NK-92 (cell line): Measurements from ENCODE around the gene KLF3.
A peak's percentile ranks its signal among the peaks of the same experiment; 100 is the strongest.
"Not testable (repeated sequence)": the region's sequence is repeated elsewhere in the genome, so short reads cannot be mapped to it uniquely, and the experiment has no call there.

Experiments used
- DNase-seq: peaks from one replicate; lab custom pipeline; 2025; ENCODE audit not compliant: unreplicated experiment; lab: John Stamatoyannopoulos, UW

KLF3 gene

DNA sequence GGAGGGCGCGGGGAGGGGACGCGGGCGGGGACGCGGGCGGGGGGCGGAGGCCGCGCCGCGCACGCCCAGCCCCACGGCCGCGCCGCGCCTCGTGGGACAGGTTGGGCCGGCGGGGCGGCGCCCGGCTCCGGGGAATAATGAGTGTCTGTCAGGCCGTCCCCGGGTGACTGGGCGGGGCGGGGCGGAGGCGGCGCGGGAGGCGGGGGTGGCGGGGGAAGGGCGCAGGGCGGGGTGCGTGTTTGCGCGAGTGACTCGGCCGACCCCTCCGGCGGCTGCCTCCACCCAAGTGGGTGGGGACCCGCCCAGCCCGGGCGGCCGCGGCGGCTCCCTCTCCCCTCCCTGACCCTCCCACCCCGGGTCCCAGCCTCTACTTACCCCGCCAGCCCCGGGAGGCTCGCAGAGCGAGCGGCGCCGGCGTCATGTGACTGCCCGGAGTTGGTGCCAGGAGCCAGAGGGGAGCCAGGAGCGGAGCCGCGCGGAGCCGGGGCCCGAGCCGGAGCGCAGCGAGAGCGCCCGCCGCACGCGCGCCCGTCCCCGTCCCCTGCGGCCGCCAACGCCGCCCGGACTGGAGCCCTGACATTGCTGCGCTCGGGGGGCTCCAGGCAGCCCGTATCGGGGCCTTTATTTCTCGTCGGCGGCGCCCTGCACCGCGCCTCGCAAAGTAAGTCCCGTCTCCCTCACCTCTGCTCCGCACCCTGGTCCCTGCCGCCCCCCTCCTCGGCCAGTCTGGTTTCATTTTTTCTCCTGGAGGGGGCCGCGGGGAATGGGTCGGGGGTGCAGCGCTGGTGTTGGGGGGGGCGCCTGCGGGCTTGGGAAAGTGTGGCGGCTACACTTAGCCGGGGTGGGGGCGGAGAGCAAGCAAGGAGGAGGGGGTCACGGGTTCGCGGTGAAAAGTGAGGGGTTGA, at the start of gene KLF3:
KLF3 (plus strand) TSS at position 399 of the 905 bp plus-strand sequence. CDS start 16,427 bp downstream, outside the sequence.
- peak; percentile 70 for DNase-seq

DNA sequence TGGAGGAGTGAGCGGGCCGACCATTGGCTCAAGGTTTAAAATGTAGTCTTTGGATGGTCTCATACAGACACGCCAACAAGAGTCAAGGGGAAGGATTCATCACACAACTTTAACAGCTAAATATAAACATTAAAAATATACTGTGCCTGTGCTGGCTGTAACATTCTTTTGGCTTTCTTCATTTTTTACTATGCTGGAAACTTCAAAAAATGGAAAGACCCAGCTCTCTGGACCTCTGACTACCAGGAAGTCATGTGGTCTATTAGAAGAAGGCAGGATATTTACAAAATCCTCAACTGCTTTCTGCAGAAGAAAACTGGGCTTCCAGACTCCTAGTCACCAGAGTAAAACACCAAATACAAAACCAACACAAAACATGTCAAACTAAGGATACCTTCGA, 49.8 kb upstream of the KLF3 start:
- no peak for DNase-seq

GRCh38 chr4:38615847-38616246, 48.2 kb upstream of the KLF3 start:
- no peak for DNase-seq

DNA sequence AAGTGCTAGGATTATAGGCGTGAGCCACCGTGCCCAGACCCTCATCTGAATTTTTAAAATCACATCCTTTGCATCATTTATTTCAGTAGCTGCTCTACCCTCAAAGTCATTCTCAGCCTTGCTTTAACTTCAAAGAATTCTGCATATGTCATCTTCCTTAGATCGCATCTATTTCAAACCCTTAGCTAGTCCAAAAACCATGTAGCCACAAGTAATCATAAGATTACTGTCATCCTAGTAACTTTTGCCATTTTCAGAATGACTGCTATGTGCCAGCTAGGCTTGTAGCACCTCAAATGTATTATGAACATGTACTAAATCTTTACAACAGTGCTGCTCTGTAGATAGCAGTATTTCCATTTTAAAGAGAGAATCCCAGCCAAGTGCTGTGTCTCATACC, 45.5 kb upstream of the KLF3 start:
- DNase-seq: no peak

- no peak for DNase-seq
Measured at GRCh38 chr4:38619316-38619715, 44.7 kb upstream of the KLF3 start.

GRCh38 chr4:38620065-38620464, 43.9 kb upstream of the KLF3 start:
- DNase-seq: no peak

DNA sequence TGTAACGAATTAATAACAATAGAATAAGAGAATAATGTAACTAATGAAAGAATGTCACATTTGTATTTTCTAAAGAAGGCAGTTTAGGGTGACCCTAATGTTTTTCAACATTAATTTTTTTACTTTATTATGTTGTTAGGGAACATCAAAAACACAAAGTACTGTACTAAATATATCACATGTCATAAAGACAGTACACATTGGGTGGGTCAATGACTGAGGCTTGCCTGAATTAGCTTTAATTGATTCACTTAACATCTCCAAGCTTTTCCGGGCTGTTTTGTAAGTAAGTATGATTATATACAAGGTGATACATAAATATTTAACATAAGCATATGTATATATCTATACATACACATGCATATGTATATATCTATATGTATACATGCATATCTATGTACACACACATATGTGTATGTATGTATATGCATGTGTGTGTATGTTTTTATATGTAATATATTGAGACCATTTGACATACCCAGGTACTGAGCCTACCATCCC, 43.4 kb upstream of the KLF3 start:
- DNase-seq: no peak

- DNase-seq: no peak
Measured at GRCh38 chr4:38621028-38621684, 42.8 kb upstream of the KLF3 start.

DNA sequence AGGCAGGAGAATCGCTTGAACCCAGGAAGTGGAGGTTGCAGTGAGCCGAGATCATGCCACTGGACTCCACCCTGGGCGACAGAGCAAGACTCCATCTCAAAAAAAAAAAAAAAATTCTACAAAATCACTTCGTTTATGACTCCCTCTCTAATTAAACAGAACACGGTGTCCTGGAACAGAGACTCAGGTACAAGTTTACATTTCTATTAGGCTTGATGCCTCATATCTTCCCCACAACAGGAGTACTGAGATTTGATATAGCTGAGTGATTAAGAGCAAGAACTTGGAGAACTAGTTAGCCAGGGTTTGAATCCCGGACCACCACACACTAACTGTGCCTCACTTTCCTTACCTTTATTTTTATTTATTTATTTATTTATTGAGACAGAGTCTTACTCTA, 42.2 kb upstream of the KLF3 start:
- no peak for DNase-seq

DNA sequence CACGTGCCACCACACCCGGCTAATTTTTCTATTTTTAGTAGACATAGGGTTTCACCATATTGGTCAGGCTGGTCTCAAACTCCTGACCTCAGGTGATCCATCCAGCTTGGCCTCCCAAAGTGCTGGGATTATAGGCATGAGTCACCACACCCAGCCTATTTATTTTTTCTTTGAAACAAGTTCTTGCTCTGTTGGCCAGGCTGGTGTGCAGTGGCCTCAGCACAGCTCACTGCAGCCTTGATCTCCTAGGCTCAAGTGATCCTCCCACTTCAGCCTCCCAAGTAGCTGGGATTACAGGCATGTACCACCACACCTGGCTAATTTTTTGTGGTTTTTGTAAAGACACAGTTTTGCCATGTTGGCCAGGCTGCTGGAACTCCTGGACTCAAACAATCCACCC, 41.7 kb upstream of the KLF3 start:
- DNase-seq: not testable (repeated sequence)

GRCh38 chr4:38623260-38623659, 40.7 kb upstream of the KLF3 start:
- DNase-seq: no peak

DNA sequence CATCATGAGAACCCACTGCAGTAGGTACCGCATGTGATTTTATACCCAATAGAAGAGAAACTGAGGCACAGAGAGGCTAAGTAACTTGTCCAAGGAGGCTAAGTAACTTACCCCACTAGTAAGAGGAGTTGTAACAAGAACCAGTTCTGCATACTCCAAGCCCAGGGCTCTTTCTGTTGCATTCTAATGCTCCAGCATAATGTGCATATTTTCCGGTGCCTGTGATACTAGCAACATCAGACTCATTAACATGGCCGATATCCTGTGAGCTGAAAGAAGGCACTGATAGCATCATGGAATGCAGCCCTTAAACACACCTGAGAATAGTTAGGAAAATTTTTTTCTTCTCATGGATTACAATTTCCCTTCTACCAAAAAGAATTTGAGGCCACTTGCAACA, 39.7 kb upstream of the KLF3 start:
- no peak for DNase-seq

- DNase-seq: no peak
Measured at GRCh38 chr4:38625508-38625907, 38.5 kb upstream of the KLF3 start.

DNA sequence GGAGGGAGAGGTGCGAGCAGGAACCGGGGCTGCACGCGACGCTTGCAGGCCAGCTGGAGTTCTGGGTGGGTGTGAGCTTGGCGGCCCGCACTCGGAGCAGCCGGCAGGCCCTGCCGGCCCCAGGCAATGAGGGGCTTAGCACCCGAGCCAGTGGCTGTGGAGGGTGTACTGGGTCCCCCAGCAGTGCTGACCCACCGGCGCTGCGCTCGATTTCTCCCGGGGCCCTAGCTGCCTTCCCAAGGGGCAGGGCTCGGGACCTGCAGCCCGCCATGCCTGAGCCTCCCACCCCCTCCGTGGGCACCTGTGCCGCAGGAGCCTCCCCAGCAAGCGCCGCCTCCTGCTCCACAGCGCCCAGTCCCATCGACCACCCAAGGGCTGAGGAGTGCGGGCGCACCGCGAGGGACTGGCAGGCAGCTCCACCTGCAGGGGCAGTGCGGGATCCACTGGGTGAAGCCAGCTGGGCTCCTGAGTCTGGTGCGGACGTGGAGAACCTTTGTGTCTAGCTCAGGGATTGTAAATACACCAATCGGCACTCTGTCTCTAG, 37.0 kb upstream of the KLF3 start:
- DNase-seq: not testable (repeated sequence)

- no peak for DNase-seq
Measured at GRCh38 chr4:38630519-38630918, 33.5 kb upstream of the KLF3 start.

DNA sequence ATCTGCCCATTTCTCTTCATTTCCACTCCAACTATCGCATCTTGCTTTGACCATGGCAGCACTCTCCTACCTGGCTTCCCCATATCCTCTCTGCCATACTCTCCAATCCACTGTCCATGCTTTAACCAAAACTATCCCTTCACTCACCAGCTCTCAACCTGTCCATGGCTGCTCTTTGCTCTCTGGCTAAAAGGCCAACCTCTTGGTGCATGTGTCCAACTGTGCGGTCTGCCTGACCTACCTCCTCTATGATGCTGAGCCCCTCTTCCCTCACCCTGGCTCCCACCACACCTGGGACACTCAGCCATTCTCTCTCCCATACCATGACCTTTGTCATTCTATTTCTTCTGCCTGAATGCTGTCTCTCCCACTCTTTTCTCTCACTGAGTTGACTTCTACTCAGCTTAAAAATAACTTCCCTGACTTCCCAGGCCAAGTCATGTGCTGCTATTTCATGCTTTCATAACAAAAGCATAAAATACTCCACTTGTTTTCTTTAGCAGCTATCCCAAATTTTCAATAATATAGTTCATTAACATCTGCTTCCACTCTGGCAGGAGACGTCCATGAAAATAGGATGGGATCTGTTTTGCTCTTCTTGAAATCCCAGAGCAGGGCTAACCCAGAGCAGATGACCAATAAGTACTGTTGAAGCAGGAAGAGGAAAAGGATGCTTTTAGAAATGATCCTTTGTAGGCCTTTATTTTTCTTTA, 29.8 kb upstream of the KLF3 start:
- DNase-seq: no peak

DNA sequence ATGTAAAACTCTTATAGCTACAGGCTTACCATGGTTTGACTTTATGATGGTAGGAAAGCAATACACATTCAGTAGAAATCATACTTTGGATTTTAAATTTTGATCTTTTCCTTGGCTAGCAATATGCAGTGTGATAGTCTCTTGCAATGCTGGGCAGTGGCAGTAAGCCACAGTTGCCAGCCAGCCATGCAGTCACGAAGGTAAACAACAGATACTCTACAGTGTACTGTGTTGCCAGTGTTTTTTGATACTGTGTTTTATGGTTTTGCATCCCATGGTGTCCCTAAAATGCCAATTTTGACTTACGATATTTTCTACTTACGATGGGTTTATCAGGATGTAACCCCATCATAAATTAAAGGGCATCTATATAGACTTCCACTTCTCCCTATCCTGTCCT, 24.8 kb upstream of the KLF3 start:
- DNase-seq: no peak

DNA sequence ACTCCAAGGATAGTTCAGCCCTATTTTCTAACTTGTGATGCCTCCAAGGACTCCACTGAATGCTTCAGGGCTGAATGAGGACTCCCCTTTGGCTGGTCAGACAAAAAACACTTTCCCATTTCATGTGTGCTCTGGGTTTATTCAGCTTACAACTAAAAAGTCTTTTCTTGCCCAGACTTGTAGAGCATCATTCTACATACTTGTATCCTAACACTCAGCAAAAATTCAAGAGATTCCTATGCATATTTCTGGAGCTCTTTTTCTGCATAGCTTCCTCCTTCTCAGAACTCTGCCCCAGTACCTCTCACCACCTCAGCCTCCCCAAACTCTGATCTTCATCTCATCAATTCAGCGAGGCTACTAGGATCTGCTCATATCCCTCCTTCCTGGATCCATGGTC, 22.2 kb upstream of the KLF3 start:
- no peak for DNase-seq

DNA sequence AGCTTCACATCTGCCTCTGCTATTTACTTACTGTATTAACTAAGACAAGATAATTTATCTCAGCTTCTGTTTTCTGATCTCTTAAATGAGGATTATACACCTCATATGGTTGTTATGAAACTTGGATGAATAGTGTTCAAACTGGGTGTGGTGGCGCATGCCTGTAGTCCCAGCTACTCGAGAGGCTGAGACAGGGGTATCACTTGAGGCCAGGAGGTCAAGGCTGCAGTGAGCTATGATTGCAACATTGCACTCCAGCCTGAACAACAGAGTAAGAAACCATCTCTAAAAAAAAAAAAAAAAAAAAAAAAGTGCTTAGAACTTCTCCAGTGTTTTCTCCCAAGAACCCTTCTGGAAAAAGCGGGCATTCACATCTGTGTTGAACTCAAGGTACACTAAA, 19.8 kb upstream of the KLF3 start:
- no peak for DNase-seq

DNA sequence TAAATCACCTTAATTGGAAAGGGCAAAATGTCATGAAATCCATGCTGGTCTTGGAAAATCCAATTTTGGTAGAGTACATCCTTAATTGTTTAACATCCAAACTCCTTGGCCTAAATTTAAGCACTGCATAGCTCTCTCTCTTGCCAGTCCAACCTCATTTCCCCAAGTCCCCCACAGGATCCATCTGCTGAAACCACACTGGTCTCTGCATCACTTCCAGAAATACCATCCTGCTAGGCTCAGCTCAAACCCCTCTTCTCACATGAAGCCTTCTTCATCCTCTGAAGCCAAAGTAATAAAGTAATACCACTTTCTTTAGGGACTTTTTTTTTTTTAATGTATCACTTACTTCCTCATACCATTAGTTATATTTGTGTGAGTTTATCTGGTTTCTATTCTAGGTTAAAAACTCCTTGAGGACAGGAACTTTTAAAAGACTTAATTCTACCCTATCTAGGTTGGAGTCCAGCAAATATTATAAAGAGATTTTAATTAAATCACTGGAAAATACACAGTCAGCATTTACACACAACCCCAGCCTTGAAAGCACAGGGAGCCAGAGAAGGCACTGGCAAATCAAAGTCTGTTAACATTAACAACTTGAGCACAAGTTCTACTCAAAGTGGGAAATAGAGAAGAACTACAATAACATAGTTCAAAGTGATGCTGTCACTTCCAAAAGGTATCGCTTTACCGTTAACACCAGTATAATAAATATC, 16.7 kb upstream of the KLF3 start:
- DNase-seq: no peak

DNA sequence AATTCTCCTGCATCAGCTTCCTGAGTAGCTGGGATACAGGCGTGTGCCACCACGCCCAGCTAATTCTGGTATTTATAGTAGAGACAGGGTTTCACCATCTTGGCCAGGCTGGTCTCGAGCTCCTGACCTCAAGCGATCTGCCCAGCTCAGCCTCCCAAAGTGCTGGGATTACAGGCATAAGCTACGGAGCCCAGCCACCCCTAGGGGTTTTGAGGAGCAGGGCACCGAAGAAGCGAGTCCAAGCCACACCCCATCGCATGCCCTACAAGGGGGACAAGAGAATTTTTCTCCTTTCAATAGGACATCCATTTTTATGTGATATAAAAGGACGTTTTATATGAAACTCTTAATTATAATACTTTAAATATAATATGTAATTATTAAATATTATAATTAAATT, 13.9 kb upstream of the KLF3 start:
- DNase-seq: no peak
